GM19240 (cell line): Measurements from ENCODE around the gene NCAM1.
"Not testable (repeated sequence)": the region's sequence is repeated elsewhere in the genome, so short reads cannot be mapped to it uniquely, and the experiment has no call there.

Source experiments
- DNase-seq: peaks from one replicate; pipeline ENCODE4 v3.0.0; 2011; ENCODE audit warnings: low spot score; ENCODE audit not compliant: insufficient read length

Gene NCAM1

GRCh38 chr11:113274713-113275582 lies 313.7 kb downstream of the NCAM1 start:
- DNase-seq, result no peak

GRCh38 chr11:113275602-113276001 lies 314.4 kb downstream of the NCAM1 start:
- DNase-seq, result no peak

DNA sequence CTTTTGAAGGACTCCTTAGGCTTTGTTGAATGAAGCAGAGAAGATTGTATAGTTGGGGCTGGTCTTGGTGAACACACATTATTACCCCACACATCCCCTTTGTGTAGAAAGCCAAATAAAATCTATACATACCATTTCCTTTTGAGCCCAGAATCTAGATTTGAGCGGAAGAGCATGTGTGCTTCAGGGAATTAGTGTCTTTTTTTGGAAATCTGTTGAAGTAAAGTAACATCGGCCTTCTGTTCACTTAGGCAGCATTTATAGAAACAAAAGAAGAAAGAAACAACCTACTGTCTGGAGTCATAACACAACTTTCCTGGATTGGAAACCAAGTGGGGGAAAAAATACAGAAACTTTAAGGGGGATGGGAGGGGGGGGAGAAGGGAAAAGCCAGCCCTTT lies 315.2 kb downstream of the NCAM1 start:
- DNase-seq, result no peak

- no peak for DNase-seq
Observed at GRCh38 chr11:113277907-113278306, 316.7 kb downstream of the NCAM1 start.

- no peak for DNase-seq
Observed at GRCh38 chr11:113278481-113278880, 317.3 kb downstream of the NCAM1 start.

DNA sequence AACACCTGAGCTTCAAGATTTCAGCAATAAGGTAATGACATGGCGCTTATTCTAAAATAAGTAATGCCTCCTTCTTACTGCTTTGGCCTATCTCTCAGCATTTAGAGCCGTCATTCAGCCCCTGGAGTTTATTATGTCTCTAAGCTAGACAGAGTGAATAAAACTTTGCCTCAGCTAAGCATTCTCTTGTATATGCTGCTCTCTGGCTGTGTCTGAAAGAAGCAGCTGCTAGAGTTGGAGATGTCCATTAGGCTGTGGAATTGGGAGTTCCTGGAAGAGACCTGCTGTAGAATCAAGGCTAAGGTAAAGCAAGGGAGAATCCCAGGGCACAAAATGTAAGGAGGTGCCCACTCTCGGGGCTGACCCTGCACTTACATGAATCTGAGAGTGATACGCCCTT lies 317.7 kb downstream of the NCAM1 start:
- DNase-seq, result no peak

GRCh38 chr11:113279591-113279990 lies 318.4 kb downstream of the NCAM1 start:
- DNase-seq, result no peak

DNA sequence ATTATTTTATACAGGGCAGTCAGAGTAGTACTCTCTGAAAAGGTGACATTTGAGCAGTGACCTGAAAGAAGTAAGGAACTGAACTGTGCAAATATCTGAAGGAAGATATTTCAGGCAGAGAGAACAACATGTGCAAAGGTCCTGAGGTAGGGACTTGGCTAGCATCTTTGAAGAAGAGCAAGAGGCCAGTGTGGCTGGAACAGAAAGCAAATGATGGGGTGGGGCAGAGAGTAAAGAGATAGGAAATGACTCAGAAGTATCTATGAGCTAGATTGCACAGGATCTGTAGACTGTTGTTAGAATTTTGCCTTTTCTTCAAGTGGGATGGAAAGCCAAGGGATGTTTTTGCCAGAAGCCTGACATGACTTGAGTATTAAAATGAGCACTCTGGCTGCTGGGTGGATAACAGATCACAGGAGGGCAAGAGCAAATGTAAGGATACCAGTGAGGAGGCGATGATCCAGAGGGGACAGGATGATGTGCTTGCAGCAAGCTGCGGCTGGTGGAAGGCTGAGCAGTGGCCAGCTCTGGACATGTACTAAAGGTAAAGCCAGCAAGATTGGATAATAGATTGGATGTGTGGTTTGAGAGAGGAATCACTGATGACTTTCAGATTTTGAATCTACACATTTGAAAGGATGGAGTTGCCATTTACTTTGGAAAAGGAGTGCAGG lies 320.0 kb downstream of the NCAM1 start:
- no peak for DNase-seq

GRCh38 chr11:113282898-113283437 lies 321.7 kb downstream of the NCAM1 start:
- DNase-seq, result no peak

DNA sequence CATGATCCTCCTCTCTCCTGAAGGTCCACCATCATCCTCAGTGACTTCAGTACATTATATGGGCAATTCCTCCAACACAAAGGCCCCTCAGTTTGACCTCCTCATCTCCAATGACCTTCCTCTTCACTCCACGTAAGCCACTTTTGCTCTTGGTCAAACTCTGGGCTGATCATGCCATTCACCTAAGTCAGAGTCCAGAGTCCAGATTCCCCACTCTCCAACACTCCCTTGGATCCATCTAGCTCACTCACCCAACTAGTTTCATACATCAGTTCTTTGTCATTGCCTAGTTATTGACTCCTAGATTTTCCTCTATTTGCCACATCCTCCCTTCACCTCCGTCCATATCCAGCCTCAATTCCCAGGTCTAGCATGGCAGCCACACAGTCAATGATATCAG lies 322.7 kb downstream of the NCAM1 start:
- no peak for DNase-seq

DNA sequence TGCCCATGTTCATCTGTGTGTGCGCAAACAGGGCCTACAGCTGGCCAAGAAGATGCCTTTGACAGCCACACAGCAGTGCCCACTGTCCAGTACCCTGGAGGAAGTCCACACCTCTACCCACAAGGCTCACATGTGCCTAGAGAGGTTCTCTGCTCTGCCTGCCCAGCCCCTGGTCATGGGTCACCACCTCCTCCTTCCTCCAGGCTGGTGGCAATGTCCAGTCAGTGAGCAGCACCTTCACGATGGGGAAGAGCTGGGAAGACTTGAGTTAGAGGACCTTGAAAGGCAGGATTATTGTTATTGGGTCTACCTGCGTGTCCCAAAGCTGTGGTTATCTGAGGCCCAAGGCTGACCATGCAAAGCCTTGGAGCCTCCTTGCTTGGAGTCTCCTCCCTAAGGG lies 324.8 kb downstream of the NCAM1 start:
- no peak for DNase-seq

DNA sequence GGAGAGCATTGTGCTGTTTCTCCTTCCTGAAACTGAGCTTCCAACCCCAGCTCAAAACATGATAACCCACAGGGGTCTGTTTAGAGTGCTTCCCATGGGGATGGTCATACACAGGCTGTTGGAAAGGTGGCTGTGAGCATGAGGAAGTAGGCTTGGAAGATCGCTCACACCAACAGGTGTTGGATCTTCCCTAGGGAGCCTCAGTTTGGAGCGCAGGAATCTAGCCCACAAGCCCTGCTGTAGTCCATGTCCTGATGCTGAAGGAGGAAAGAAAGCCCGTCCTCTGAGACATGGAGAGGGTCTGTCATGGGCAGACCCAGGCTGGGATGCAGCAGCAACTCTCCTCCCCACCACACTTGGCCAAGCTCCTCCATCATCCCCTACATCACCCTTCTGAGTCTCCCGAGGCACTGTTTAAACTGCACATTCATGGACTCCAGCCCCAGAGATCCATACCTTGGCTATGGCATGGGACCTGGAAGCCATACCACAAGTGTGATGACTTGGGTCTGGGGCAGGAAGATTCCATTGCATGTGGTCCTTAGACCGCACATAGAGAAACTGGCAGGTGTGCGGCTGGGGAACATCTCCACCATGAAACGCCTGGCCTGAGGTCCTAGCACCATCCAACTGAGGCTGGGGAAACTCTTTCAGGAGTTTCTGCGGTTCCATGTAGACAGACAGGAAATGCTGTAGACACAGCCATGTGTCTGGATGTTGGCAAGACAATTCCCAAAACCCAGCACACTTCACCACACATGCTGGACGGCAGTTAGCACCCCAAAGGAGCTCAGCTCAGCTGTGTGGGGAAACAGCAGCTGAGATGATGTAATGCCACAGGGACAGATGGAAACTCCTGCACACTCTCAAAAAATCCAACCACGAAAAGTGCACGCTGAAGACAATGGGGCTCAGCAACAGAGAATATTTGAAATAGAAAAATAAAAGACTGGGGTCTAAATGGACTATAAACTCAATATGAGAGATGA lies 325.6 kb downstream of the NCAM1 start:
- DNase-seq, result no peak

- no peak for DNase-seq
Observed at GRCh38 chr11:113287801-113288200, 326.6 kb downstream of the NCAM1 start.

GRCh38 chr11:113288286-113288863 lies 327.2 kb downstream of the NCAM1 start:
- DNase-seq, result no peak

GRCh38 chr11:113289431-113290187 lies 328.4 kb downstream of the NCAM1 start:
- peak; percentile 62 for DNase-seq

DNA sequence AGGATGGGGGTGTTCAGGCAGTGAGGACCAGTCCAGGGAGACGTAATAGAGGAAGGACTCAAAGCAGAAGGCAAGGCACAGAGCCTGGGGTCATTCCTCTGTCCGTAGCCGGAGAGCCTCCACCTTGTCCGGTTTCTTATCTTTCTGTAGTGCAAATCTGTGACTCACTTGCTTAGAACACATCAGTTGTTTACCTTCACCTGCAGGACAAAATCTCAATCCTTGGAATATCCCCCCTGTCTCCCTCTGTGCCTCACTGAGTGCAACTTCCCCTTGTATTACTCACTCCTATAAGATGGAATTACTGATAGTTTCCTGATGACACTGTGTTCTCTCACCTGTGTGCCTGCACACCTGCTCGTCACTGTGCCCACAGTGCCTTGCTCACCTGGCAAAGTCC lies 332.7 kb downstream of the NCAM1 start:
- DNase-seq, result no peak

GRCh38 chr11:113295993-113296392 lies 334.8 kb downstream of the NCAM1 start:
- no peak for DNase-seq

DNA sequence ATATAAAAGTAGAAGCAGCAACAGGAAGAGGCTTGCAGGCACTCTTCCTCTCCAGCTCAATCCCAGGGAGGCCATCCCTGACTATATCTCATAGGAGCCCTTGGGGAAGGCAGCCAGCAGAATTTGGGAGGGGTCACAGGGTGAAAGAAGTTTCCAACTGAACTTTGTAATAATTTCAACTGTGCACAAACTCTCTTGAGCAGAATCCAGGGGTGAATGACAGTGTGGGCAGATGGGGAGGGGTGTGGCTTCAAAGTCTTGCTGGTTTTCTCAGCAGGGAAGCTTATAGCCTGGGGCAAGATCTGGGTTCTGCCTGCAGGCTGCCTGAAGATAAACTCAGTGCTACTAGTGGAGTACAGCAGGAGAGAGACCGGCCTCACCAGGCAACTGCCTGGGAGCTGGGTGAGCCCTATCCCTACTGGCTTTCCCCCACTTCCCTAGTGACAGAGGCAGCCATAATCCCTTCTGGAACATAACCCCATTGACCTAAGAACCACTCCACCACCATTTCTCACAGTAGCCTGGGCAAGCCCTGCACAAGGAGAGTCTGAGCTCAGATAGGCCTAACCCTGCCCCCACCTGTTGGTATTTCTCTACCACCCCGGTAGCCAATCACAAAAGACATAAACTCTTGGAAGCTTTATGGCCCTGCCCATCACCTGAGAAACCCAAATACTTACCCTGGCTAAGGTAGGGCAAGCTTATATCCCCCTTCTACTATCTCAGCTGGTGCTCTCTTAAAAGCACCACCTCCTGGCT lies 335.4 kb downstream of the NCAM1 start:
- DNase-seq, result no peak

DNA sequence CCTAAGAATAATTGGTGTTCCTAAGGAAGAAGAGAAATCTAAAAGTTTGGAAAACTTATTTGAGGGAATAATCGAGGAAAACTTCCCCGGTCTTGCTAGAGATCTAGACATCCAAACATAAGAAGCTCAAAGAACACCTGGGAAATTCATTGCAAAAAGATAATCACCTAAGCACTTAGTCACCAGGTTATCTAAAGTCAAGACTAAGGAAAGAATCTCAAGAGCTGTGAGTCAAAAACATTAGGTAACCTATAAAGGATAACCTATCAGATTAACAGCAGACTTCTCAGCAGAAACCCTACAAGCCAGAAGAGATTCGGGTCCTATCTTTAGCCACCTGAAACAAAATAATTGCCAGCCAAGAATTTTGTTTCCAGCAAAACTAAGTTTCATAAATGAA lies 337.3 kb downstream of the NCAM1 start:
- DNase-seq, result not testable (repeated sequence)
